Measurements from ENCODE around the gene NSL1.

DNA sequence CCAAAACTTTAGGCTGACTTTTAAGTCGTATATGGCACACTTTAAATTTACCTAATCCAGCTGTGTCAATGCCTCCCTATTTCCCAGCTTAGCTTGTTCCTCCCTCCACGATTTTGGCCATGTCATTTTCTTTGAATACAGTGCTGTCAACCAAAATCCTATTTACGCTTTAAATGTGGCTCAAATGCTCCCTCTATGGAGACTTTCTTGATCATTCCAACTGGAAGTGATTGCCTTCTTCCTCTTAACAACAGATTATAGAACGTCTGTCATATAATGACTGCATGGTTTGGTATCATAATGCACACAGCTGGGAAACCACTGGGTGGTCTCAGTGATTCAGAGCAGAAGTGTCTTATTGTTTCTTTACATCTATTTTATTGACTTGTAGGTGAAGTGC, 73.1 kb downstream of the NSL1 start:
- TF ChIP-seq POLR2A (IDR thresholded peaks at IDR 0.05), result no peak
- TF ChIP-seq, protein P1, sequence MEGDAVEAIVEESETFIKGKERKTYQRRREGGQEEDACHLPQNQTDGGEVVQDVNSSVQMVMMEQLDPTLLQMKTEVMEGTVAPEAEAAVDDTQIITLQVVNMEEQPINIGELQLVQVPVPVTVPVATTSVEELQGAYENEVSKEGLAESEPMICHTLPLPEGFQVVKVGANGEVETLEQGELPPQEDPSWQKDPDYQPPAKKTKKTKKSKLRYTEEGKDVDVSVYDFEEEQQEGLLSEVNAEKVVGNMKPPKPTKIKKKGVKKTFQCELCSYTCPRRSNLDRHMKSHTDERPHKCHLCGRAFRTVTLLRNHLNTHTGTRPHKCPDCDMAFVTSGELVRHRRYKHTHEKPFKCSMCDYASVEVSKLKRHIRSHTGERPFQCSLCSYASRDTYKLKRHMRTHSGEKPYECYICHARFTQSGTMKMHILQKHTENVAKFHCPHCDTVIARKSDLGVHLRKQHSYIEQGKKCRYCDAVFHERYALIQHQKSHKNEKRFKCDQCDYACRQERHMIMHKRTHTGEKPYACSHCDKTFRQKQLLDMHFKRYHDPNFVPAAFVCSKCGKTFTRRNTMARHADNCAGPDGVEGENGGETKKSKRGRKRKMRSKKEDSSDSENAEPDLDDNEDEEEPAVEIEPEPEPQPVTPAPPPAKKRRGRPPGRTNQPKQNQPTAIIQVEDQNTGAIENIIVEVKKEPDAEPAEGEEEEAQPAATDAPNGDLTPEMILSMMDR (IDR thresholded peaks at IDR 0.05), result no peak

Measured in testis (tissue), 2 donors.